GM12865 (cell line): ENCODE measurements around the gene FGGY.

Experiments used
- DNase-seq: peaks from one replicate; pipeline ENCODE4 v3.0.0; 2010; ENCODE audit warnings: low read depth
- H3K4me3 ChIP-seq: 2 replicates; pipeline ENCODE4 v1.5.1; 2011; ENCODE audit warnings: mild to moderate bottlenecking, low read depth, low read length, control low read depth
- TF ChIP-seq, protein P1 (sequence below): IDR thresholded peaks from 2 replicates; pipeline ENCODE4 v1.5.1; 2011; ENCODE audit warnings: low read length, control low read depth, low read depth, inconsistent platforms; ENCODE audit not compliant: insufficient read depth; ENCODE audit errors: missing control alignments

FGGY gene

DNA sequence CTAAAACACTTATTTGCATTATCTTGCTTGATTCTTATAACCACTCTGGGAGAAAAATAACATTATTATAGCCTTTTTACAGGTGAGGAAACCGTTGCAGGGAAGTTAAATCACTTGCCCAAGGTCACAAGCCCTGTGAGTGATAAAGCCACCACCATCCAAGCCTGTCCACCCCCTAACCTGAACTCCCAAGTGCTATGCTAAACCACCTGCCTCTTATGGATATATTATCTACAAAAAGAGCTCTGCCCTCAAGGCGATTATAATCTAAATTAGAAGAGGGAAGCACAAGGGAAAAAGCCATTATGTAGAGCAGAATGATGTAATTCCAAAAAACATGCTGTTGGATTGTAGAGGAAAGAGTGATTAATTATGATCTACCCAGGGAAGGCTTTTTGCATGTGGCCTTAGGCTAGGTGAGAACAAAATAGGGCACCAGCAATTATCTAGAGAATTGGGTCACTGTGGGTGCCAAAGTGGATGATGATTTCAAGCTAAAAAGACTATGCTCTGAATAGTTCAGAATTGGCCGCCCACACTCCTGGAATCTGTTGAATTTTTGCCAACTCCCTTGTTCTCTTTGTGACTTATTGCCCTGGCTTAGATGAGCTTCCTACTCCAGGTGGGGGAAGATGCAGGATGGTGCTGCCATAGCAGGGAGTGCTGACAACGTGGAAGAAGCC, 205.3 kb downstream of the FGGY start:
- no peak overlapping the region for H3K4me3 ChIP-seq
- no peak for DNase-seq
- TF ChIP-seq, protein P1, sequence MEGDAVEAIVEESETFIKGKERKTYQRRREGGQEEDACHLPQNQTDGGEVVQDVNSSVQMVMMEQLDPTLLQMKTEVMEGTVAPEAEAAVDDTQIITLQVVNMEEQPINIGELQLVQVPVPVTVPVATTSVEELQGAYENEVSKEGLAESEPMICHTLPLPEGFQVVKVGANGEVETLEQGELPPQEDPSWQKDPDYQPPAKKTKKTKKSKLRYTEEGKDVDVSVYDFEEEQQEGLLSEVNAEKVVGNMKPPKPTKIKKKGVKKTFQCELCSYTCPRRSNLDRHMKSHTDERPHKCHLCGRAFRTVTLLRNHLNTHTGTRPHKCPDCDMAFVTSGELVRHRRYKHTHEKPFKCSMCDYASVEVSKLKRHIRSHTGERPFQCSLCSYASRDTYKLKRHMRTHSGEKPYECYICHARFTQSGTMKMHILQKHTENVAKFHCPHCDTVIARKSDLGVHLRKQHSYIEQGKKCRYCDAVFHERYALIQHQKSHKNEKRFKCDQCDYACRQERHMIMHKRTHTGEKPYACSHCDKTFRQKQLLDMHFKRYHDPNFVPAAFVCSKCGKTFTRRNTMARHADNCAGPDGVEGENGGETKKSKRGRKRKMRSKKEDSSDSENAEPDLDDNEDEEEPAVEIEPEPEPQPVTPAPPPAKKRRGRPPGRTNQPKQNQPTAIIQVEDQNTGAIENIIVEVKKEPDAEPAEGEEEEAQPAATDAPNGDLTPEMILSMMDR, result no peak

DNA sequence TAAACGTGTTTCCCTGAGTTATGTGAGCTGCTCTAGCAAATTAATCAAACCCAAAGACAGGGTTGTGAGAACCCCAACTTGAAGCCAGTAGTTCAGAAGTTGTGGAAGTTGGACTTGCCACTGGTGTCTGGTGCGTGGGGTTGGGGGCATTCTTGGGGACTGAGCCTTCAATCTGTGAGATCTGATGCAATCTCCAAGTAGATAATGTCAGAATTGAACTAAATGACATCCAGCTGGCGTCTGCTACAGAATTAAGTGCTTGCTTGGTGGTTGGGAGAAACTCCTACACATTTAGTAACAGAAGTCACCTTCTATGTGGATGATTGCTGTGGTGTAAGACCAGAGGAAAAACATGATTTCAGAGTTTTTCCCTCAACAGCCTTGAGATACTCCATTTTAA, 207.4 kb downstream of the FGGY start:
- no peak overlapping the region for H3K4me3 ChIP-seq
- TF ChIP-seq, protein P1, result no peak
- DNase-seq, result no peak

DNA sequence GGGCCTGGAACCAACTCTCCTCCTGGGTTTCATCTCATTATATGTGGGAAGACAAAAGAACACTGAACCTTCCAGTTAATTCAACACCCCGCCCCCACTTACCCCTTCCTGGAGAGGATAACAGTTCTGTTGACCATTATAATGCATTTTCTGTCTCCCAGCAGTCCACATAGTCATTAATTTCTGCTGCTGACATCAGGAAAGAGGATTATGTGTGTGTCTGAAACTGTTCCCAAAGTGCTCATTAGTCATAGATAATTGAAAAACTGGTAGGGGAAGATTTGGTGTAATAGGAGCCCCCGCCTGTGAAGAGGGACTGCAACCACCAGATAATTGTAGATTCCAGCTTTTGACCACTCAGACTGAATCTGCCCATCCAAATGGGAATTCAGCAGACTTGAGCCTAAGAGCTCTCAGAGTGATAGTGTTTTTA, 208.7 kb downstream of the FGGY start:
- no peak overlapping the region for H3K4me3 ChIP-seq
- TF ChIP-seq, protein P1, result no peak
- DNase-seq, result no peak

DNA sequence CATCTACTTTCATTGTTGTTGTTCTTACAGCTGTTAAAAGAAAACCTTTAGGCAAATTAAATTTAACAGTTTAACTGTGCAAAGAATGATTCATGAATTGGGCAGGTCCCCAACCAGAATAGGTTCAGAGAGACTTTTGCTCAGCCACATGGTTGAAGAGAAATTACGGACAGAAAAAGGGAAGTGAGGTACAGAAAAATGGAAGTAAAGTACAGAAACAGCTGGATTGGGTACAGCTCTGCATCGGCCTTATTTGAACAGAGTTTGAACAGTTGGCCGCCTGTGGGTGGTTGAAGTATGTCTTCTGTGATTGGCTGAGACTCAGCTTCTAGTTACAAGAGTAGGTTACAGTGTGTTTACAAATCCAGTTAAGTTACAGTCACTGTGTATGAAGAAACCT, 210.1 kb downstream of the FGGY start:
- TF ChIP-seq, protein P1, result no peak
- no peak overlapping the region for H3K4me3 ChIP-seq
- peak; percentile 59 for DNase-seq

DNA sequence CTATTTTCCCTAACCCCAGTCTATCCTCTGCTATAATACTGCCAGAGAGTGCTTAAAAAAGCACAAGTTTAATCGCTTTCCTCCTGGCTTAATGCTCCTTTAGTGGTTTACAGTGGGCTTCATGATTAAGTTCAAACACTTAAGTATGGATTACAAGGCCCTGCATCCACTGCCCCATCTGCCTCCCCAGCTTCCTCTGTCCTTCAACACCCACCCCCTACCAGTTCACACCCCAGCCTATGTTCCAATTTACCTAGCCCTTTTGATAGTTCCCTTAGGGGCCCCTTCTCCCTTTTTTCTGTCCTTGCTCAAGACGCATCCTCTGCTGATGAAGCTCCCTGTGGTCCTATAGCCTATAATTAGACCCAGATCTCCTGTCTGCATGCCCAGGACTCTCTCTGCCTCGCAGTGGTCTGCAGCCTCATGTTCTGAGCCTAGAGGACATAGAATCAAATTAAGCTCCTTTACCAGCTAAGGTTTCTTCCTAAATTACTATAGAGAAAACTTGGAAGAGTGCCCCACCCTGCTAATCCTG, 212.5 kb downstream of the FGGY start:
- H3K4me3 ChIP-seq, result no peak overlapping the region
- TF ChIP-seq, protein P1, result no peak
- no peak for DNase-seq

DNA sequence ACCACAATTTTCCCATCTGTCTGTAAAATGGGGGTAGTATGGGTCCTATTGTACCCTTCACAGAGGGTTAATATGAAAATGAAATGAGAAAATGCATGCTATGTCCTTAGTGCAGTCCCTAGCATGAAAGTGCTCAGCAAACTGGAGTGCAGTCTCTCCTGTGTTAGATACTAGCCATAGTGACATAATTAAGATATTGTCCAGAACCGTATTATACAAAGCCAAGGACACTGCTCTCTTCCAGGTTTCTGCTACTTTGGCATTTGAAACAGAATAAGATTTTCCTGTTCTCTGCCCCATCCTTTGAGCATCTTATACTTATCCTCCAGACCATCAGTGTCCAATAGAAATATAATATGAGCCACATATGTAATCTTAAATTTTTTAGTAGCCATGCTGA, 213.4 kb downstream of the FGGY start:
- no peak overlapping the region for H3K4me3 ChIP-seq
- no peak for DNase-seq
- TF ChIP-seq, protein P1, result no peak
